Neural crest cell (in vitro differentiated cells): ENCODE results near the gene ENOPH1. TPM values are rescaled to one million over a fixed set of nuclear protein-coding genes. Genes with fewer than 3 reads are reported as not detected.

Experiments
- DNase-seq: peaks from one replicate; pipeline ENCODE4 v3.0.0; 2021; ENCODE audit warnings: low read depth, mixed read lengths, low spot score
- H3K27ac Mint-ChIP-seq: one replicate; pipeline ENCODE4 v1.8.0; 2021; ENCODE audit warnings: mild to moderate bottlenecking, mixed read lengths; ENCODE audit not compliant: unreplicated experiment
- H3K27me3 Mint-ChIP-seq: 2 replicates; pipeline ENCODE4 v1.8.0; 2021; ENCODE audit warnings: low read depth, mild to moderate bottlenecking, mixed read lengths
- H3K36me3 Mint-ChIP-seq: 2 replicates; pipeline ENCODE4 v1.8.0; 2021; ENCODE audit warnings: low read depth, mild to moderate bottlenecking, mixed read lengths
- H3K4me1 Mint-ChIP-seq: 2 replicates; pipeline ENCODE4 v1.8.0; 2021; ENCODE audit warnings: mixed read lengths
- H3K4me3 Mint-ChIP-seq: one replicate; pipeline ENCODE4 v1.8.0; 2021; ENCODE audit warnings: mild to moderate bottlenecking, mixed read lengths
- H3K9me3 Mint-ChIP-seq: 2 replicates; pipeline ENCODE4 v1.8.0; 2021; ENCODE audit warnings: mixed read lengths
- CTCF ChIP-seq: fragments of 200-600 bp; sonication (generic); conservative IDR thresholded peaks from 2 replicates; pipeline ENCODE4 v1.5.0; 2021; ENCODE audit warnings: antibody characterized with exemption, mild to moderate bottlenecking
- total RNA-seq: library from RNA; stranded (reverse); gene quantifications from 2 replicates; pipeline ENCODE4 v1.2.1, GENCODE V29; 2021

Gene ENOPH1
- total RNA-seq, 1 donor from 2014 or later, result 52.8 TPM

DNA sequence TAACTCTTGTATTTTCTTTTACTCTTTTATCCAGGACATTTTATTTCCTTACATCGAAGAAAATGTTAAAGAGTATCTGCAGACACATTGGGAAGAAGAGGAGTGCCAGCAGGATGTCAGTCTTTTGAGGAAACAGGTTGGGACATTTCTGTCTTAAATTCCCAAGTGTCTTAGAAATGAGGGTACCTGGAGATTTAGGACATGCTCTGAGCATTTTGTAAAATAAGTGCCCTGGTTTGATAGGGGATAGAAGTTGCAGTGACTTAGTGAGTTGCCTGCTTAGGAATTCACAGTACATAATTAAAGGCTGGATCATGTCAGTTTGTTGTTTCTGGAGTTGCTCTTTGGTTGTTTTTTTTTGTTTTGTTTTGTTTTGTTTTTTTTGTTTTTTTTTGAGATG, 17.5 kb downstream of the ENOPH1 start:
- TF ChIP-seq CTCF, result no peak
- no peak for DNase-seq
- no peak overlapping the region for H3K4me3 Mint-ChIP-seq
- H3K27ac Mint-ChIP-seq, result no peak overlapping the region
- no peaks in the 10 kb centered on the region for H3K9me3 Mint-ChIP-seq
- peaks cover 3% of the 10 kb centered on the region for H3K4me1 Mint-ChIP-seq
- H3K27me3 Mint-ChIP-seq, result no peaks in the 10 kb centered on the region
- peaks cover 19% of the 10 kb centered on the region for H3K36me3 Mint-ChIP-seq

DNA sequence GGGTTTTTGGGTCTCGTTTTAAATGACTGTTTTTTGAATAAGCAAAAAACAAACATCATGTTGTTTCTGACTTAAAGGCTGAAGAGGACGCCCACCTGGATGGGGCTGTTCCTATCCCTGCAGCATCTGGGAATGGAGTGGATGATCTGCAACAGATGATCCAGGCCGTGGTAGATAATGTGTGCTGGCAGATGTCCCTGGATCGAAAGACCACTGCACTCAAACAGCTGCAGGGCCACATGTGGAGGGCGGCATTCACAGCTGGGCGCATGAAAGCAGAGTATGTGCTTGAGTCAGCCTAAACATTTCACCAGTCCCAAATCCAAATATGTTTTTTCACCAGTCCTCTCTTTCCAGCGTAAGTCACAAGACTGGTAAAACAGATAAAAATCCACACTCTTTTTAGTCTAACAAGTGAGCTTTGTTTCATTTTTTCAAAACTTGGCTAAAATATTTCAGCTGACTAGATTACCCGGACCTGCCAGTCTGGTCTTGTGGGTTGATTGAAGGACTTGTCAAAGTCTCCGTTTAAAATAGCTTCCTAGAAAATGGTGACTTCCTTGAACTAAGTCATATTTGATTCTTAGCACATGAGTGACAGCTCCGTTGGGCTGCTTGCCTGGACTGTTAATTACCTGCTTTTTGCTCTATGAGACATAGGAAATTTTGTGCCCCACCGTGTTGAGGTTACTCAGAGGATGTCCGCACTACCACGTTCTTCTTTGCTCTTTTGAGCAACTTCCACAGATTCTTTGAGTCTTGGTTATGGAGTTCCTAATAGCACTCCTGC, 20.8 kb downstream of the ENOPH1 start:
- H3K27me3 Mint-ChIP-seq, result no peaks in the 10 kb centered on the region
- no peak overlapping the region for H3K27ac Mint-ChIP-seq
- H3K36me3 Mint-ChIP-seq, result peaks cover 22% of the 10 kb centered on the region
- H3K9me3 Mint-ChIP-seq, result no peaks in the 10 kb centered on the region
- DNase-seq, result no peak
- no peak overlapping the region for H3K4me3 Mint-ChIP-seq
- H3K4me1 Mint-ChIP-seq, result peaks cover 3% of the 10 kb centered on the region
- no peak for TF ChIP-seq CTCF

GRCh38 chr4:82452026-82452425, 21.6 kb downstream of the ENOPH1 start:
- no peak for DNase-seq
- Mint-ChIP-seq H3K4me3 (no peak overlapping the region), H3K9me3 (no peaks in the 10 kb centered on the region), H3K27me3 (no peaks in the 10 kb centered on the region), H3K36me3 (peaks cover 22% of the 10 kb centered on the region), H3K4me1 (peaks cover 3% of the 10 kb centered on the region), H3K27ac (no peak overlapping the region)
- no peak for TF ChIP-seq CTCF

DNA sequence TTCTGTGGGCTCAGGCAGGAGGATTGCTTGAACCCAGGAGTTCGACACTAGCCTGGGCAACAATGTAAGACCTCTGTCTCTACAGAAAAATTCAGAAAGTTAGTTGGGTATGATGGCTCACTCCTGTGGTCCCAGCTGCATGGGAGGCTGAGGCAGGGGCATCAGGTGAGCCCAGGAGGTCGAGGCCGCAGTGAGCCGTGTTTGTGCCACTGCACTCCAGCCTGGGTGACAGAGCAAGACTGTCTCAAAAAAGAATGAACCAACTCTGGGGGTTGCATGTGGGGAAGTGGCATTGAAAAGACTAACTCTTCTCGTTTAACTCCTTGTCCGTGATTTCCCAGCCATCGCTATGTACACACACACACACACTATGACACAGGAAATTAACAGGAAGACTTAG, 26.9 kb downstream of the ENOPH1 start:
- H3K4me1 Mint-ChIP-seq, result peaks cover under 1% of the 10 kb centered on the region

DNA sequence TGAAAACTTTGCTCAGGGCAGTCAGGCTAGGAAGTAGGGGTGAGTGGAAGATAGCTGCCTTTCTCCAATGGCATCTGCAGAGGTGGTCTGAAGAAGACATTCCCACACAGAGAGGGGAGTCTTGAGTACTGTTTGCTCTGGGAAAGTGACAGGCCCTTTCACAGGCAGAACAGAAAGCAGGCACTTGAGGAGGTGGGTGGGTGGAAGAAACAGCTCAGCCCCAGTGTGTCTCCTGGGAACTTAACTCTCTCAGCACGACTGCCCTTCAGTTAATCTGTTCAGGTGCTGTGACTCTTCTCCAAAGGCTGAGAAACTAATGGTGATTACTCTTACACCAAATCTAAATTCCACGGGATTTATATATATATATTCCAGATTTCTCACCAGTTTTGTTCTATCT, 28.3 kb downstream of the ENOPH1 start:
- Mint-ChIP-seq H3K27ac (no peak overlapping the region), H3K4me1 (peaks cover 6% of the 10 kb centered on the region), H3K9me3 (no peaks in the 10 kb centered on the region), H3K4me3 (no peak overlapping the region), H3K27me3 (no peaks in the 10 kb centered on the region), H3K36me3 (peaks cover 6% of the 10 kb centered on the region)
- no peak for DNase-seq
- TF ChIP-seq CTCF, result no peak

More for the DNA sequence above, 26.9 kb downstream of the ENOPH1 start:
- H3K27ac Mint-ChIP-seq, result no peak overlapping the region
- no peak for DNase-seq
- H3K9me3 Mint-ChIP-seq, result no peaks in the 10 kb centered on the region
- H3K4me3 Mint-ChIP-seq, result no peak overlapping the region
- H3K27me3 Mint-ChIP-seq, result no peaks in the 10 kb centered on the region
- H3K36me3 Mint-ChIP-seq, result peaks cover 3% of the 10 kb centered on the region
- TF ChIP-seq CTCF, result no peak
